Loucy (cell line): Measurements from ENCODE around the gene AQP9.
"Not testable (repeated sequence)": the region's sequence is repeated elsewhere in the genome, so short reads cannot be mapped to it uniquely, and the experiment has no call there.

ENCODE experiments used
- H2AFZ ChIP-seq: fragments of 200-600 bp; sonication (generic); 2 replicates; pipeline ENCODE4 v1.6.0; 2016; ENCODE audit warnings: antibody characterized with exemption, mild to moderate bottlenecking, low read length, moderate library complexity
- H3F3A ChIP-seq: fragments of 200-600 bp; 2 replicates; pipeline ENCODE4 v1.6.0; 2016; ENCODE audit warnings: antibody characterized with exemption, low read depth, mild to moderate bottlenecking
- H3K27me3 ChIP-seq: fragments of 200-600 bp; sonication (generic); 2 replicates; pipeline ENCODE4 v1.6.1; 2014; ENCODE audit warnings: low read length, mild to moderate bottlenecking; ENCODE audit not compliant: insufficient read depth, poor library complexity, severe bottlenecking
- H3K36me3 ChIP-seq: fragments of 200-600 bp; sonication (generic); 2 replicates; pipeline ENCODE4 v1.6.1; 2016; ENCODE audit warnings: low read length; ENCODE audit not compliant: insufficient read depth
- H3K4me1 ChIP-seq: fragments of 200-600 bp; sonication (generic); 2 replicates; pipeline ENCODE4 v1.5.1; 2014; ENCODE audit warnings: low read length, mild to moderate bottlenecking; ENCODE audit not compliant: insufficient read depth, poor library complexity, severe bottlenecking
- H3K4me2 ChIP-seq: fragments of 200-600 bp; sonication (generic); 2 replicates; pipeline ENCODE4 v1.6.0; 2014; ENCODE audit warnings: antibody characterized with exemption, low read length, low read depth, mild to moderate bottlenecking; ENCODE audit not compliant: poor library complexity, severe bottlenecking
- H3K4me3 ChIP-seq: fragments of 200-600 bp; sonication (generic); 2 replicates; pipeline ENCODE4 v1.5.1; 2014; ENCODE audit warnings: low read length, mild to moderate bottlenecking, mixed read lengths; ENCODE audit not compliant: poor library complexity, severe bottlenecking
- H3K79me2 ChIP-seq: fragments of 200-600 bp; sonication (generic); 2 replicates; pipeline ENCODE4 v1.6.1; 2014; ENCODE audit warnings: low read length; ENCODE audit not compliant: insufficient read depth
- H3K9ac ChIP-seq: fragments of 200-600 bp; sonication (generic); 2 replicates; pipeline ENCODE4 v1.6.0; 2014; ENCODE audit warnings: mild to moderate bottlenecking, low read depth, low read length, moderate library complexity; ENCODE audit not compliant: poor library complexity, severe bottlenecking
- H3K9me2 ChIP-seq: fragments of 200-600 bp; sonication (generic); replicated peaks from 2 replicates; pipeline ENCODE4 v1.6.1; 2016; ENCODE audit warnings: low read depth, low read length, mixed read lengths
- H3K9me3 ChIP-seq: fragments of 200-600 bp; sonication (generic); 2 replicates; pipeline ENCODE4 v1.6.1; 2014; ENCODE audit warnings: mild to moderate bottlenecking, antibody characterized with exemption, low read length, low read depth; ENCODE audit not compliant: insufficient read depth
- H4K20me1 ChIP-seq: fragments of 200-600 bp; sonication (generic); 2 replicates; pipeline ENCODE4 v1.6.0; 2014; ENCODE audit warnings: antibody characterized with exemption, low read length, mild to moderate bottlenecking; ENCODE audit not compliant: insufficient read depth, poor library complexity, severe bottlenecking
- CTCF ChIP-seq: fragments of 200-600 bp; sonication (generic); conservative IDR thresholded peaks from 2 replicates; pipeline ENCODE4 v1.5.1; 2014; ENCODE audit warnings: mild to moderate bottlenecking, antibody characterized with exemption, low read length
- EZH2phosphoT487 ChIP-seq: fragments of 200-600 bp; IDR thresholded peaks from 2 replicates; pipeline ENCODE4 v1.6.1; 2018; ENCODE audit warnings: antibody characterized with exemption, mild to moderate bottlenecking, moderate library complexity, borderline replicate concordance

AQP9 gene

GRCh38 chr15:58203537-58203936 lies 65.4 kb downstream of the AQP9 start:
- Histone ChIP-seq H3K4me2 (no peak overlapping the region), H3K4me1 (no peaks in the 10 kb centered on the region), H3K4me3 (no peak overlapping the region), H3K79me2 (no peaks in the 10 kb centered on the region), H3K9me2 (no peaks in the 10 kb centered on the region), H3K9me3 (no peaks in the 10 kb centered on the region), H2AFZ (no peak overlapping the region), H3F3A (no peaks in the 10 kb centered on the region), H3K36me3 (no peaks in the 10 kb centered on the region), H3K9ac (no peak overlapping the region), H3K27me3 (no peaks in the 10 kb centered on the region), H4K20me1 (no peaks in the 10 kb centered on the region)
- TF ChIP-seq CTCF (no peak), EZH2phosphoT487 (no peak)

DNA sequence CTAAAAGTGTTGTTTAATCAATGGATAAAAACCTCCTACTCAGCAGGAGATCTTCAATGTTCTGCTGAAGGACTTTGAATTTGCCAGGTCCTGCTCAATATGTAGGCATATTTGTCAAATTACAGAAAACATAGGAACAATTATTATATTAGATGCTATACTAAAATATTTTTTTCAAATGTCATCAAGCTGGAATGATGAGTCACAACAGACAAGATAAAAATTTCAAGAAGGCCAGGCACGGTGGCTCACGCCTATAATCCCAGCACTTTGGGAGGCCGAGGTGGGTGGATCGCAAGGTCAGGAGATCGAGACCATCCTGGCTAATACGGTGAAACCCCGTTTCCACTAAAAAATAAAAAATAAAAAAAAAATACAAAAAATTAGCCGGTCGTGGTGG lies 68.0 kb downstream of the AQP9 start:
- Histone ChIP-seq H3K36me3 (no peaks in the 10 kb centered on the region), H2AFZ (no peak overlapping the region), H3K79me2 (no peaks in the 10 kb centered on the region), H3F3A (no peaks in the 10 kb centered on the region), H3K9ac (no peak overlapping the region), H3K9me3 (no peaks in the 10 kb centered on the region), H3K4me1 (no peaks in the 10 kb centered on the region), H3K4me2 (no peak overlapping the region), H3K4me3 (no peak overlapping the region), H3K27me3 (no peaks in the 10 kb centered on the region), H4K20me1 (no peaks in the 10 kb centered on the region), H3K9me2 (no peaks in the 10 kb centered on the region)
- TF ChIP-seq EZH2phosphoT487 (no peak), CTCF (no peak)

GRCh38 chr15:58208217-58208616 lies 70.0 kb downstream of the AQP9 start:
- not testable (repeated sequence) for H3K27me3 ChIP-seq, H3F3A ChIP-seq, H3K36me3 ChIP-seq, H2AFZ ChIP-seq, H3K4me2 ChIP-seq, H3K4me1 ChIP-seq, H3K9ac ChIP-seq, H4K20me1 ChIP-seq, H3K4me3 ChIP-seq, H3K9me3 ChIP-seq, H3K79me2 ChIP-seq, H3K9me2 ChIP-seq

DNA sequence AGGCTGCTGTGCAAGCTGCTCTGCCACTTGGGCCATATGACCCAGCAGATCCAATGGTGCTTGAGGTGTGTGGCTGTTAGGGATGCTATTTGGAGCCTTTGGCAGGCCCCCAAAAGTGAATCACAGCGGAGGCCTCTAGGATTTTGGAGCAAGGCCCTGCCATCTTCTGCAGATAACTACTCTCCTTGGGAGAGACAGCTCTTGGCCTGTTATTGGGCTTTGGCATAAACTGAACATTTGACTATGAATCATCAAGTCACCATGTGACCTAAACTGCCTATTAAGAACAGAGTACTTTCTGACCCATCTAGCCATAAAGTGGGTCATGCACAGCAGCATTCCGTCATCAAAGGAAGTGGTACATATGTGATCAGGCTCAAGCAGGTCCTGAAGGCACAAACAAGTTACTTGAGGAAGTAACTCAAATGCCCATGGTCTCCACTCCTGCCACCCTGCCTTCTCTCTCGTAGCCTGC lies 70.9 kb downstream of the AQP9 start:
- H3K4me1 ChIP-seq, H3K9me3 ChIP-seq, H3K4me2 ChIP-seq: not testable (repeated sequence)

DNA sequence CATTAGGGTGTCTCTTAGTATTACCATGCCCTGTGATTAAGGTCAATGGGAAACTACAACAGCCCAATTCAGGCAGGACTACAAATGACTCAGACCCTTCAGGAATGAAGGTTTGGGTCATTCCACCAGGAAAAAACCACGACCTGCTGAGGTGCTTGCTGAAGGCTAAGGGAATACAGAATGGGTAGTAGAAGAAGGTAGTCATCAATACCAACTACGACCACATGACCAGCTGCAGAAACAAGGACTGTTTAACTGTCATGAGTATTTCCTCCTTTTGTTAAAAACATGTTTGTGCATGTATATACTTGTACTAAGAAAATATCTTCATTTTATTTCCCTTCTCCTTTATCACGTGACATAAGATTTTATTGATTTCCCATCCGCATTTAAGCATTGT lies 71.8 kb downstream of the AQP9 start:
- H3K9me2 ChIP-seq, result not testable (repeated sequence)

More for the DNA sequence above, 70.9 kb downstream of the AQP9 start:
- not testable (repeated sequence) for H3K9me2 ChIP-seq, H3F3A ChIP-seq, H3K79me2 ChIP-seq, H2AFZ ChIP-seq, H3K9ac ChIP-seq, H3K27me3 ChIP-seq, H4K20me1 ChIP-seq, H3K36me3 ChIP-seq, H3K4me3 ChIP-seq

More for the DNA sequence above, 71.8 kb downstream of the AQP9 start:
- H3K9me3 ChIP-seq, H3K36me3 ChIP-seq, H3K27me3 ChIP-seq, H3K4me3 ChIP-seq, H3K79me2 ChIP-seq, H3K9ac ChIP-seq, H3K4me1 ChIP-seq, H3F3A ChIP-seq, H2AFZ ChIP-seq, H3K4me2 ChIP-seq, H4K20me1 ChIP-seq: not testable (repeated sequence)
